Prostate gland (tissue), 2 donors: Measurements from ENCODE around the gene OR3A2.

Source experiments
- POLR2A ChIP-seq: fragments of 450-650 bp; IDR thresholded peaks from one replicate; pipeline ENCODE4 v1.6.1; 2016; ENCODE audit warnings: antibody characterized with exemption, mild to moderate bottlenecking
- POLR2AphosphoS5 ChIP-seq: sonication (generic); formaldehyde crosslinking; IDR thresholded peaks from one replicate; pipeline ENCODE4 v1.6.1; 2017; ENCODE audit warnings: antibody characterized with exemption
- TF ChIP-seq, protein P1 (sequence below), 4 experiments: fragments of 200-600 bp in 2 of 4; fragments of 450-650 bp in 2 of 4; sonication (generic) in 2 of 4; IDR thresholded peaks; 1 replicate in 3 of 4; 2 replicates in 1 of 4; pipeline ENCODE4 v1.5.1; 2016 to 2019; ENCODE audit warnings: antibody characterized with exemption in 4 of 4, mild to moderate bottlenecking in 2 of 4, moderate library complexity in 2 of 4

DNA sequence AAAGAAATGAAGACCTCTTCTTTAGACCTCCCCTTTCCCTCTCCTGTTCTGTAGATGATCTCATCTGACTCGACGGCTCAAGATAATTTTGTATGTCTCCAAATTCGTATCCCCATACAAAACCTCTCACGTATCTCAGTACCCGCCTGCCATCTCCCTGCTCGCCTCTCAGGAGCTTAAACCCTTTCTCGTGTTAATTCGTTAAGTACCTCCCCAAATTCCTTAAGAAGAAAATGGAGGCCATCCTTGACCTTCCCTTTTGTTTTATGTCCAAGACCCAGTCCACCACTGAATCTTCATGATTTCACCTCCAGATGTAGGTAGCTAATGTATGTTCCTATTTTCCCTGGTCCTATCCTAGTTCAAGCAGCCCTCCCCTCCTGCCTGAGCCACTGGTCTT lies 129.5 kb downstream of the OR3A2 start:
- TF ChIP-seq, protein P1, sequence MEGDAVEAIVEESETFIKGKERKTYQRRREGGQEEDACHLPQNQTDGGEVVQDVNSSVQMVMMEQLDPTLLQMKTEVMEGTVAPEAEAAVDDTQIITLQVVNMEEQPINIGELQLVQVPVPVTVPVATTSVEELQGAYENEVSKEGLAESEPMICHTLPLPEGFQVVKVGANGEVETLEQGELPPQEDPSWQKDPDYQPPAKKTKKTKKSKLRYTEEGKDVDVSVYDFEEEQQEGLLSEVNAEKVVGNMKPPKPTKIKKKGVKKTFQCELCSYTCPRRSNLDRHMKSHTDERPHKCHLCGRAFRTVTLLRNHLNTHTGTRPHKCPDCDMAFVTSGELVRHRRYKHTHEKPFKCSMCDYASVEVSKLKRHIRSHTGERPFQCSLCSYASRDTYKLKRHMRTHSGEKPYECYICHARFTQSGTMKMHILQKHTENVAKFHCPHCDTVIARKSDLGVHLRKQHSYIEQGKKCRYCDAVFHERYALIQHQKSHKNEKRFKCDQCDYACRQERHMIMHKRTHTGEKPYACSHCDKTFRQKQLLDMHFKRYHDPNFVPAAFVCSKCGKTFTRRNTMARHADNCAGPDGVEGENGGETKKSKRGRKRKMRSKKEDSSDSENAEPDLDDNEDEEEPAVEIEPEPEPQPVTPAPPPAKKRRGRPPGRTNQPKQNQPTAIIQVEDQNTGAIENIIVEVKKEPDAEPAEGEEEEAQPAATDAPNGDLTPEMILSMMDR (IDR thresholded peaks at IDR 0.05) = no peak
- TF ChIP-seq POLR2A = no peak
- TF ChIP-seq POLR2AphosphoS5 = no peak
